Neural crest cell (in vitro differentiated cells): Measurements from ENCODE around the gene TAF4. TPM values are rescaled to one million over a fixed set of nuclear protein-coding genes. Genes with fewer than 3 reads are reported as not detected.
"Not testable (repeated sequence)": the region's sequence is repeated elsewhere in the genome, so short reads cannot be mapped to it uniquely, and the experiment has no call there.

Experiments
- DNase-seq: peaks from one replicate; pipeline ENCODE4 v3.0.0; 2021; ENCODE audit warnings: low read depth, mixed read lengths, low spot score
- H3K27ac Mint-ChIP-seq: one replicate; pipeline ENCODE4 v1.8.0; 2021; ENCODE audit warnings: mild to moderate bottlenecking, mixed read lengths; ENCODE audit not compliant: unreplicated experiment
- H3K27me3 Mint-ChIP-seq: 2 replicates; pipeline ENCODE4 v1.8.0; 2021; ENCODE audit warnings: low read depth, mild to moderate bottlenecking, mixed read lengths
- H3K36me3 Mint-ChIP-seq: 2 replicates; pipeline ENCODE4 v1.8.0; 2021; ENCODE audit warnings: low read depth, mild to moderate bottlenecking, mixed read lengths
- H3K4me1 Mint-ChIP-seq: 2 replicates; pipeline ENCODE4 v1.8.0; 2021; ENCODE audit warnings: mixed read lengths
- H3K4me3 Mint-ChIP-seq: one replicate; pipeline ENCODE4 v1.8.0; 2021; ENCODE audit warnings: mild to moderate bottlenecking, mixed read lengths
- H3K9me3 Mint-ChIP-seq: 2 replicates; pipeline ENCODE4 v1.8.0; 2021; ENCODE audit warnings: mixed read lengths
- CTCF ChIP-seq: fragments of 200-600 bp; sonication (generic); conservative IDR thresholded peaks from 2 replicates; pipeline ENCODE4 v1.5.0; 2021; ENCODE audit warnings: antibody characterized with exemption, mild to moderate bottlenecking
- total RNA-seq: library from RNA; stranded (reverse); gene quantifications from 2 replicates; pipeline ENCODE4 v1.2.1, GENCODE V29; 2021

Gene TAF4
- total RNA-seq, 1 donor from 2014 or later = 33.6 TPM

DNA sequence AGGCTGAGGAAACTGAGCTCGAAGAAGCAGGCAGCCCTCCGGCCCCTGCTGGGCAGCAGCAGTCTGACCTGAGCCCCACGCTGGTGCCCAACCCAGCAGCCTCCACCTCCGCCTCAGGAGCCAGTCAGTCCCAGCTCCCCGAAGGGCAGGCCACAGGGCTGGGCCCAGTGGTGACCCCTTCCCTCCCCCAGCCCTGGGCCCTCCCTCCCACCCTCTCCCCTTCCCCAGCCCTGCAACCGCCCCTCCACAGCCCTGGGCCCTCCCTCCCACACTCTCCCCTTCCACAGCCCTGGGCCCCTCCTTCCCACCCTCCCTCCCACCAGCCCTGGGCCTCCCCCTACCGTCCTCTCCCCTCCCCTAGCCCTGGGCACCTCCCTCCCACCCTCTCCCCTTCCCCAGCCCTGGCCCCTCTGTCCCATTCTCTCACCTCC, 115.0 kb downstream of the TAF4 start:
- no peak for DNase-seq
- H3K9me3 Mint-ChIP-seq = no peaks in the 10 kb centered on the region
- peaks cover 7% of the 10 kb centered on the region for H3K4me1 Mint-ChIP-seq
- H3K27ac Mint-ChIP-seq = no peak overlapping the region
- no peaks in the 10 kb centered on the region for H3K36me3 Mint-ChIP-seq
- no peak for TF ChIP-seq CTCF
- peaks cover 13% of the 10 kb centered on the region for H3K27me3 Mint-ChIP-seq
- no peak overlapping the region for H3K4me3 Mint-ChIP-seq

- H3K4me1 Mint-ChIP-seq = peaks cover 7% of the 10 kb centered on the region
- H3K27ac Mint-ChIP-seq = no peak overlapping the region
- no peak overlapping the region for H3K4me3 Mint-ChIP-seq
- no peak for TF ChIP-seq CTCF
- H3K36me3 Mint-ChIP-seq = no peaks in the 10 kb centered on the region
- no peak for DNase-seq
- no peaks in the 10 kb centered on the region for H3K9me3 Mint-ChIP-seq
- H3K27me3 Mint-ChIP-seq = peaks cover 7% of the 10 kb centered on the region
These were observed 115.7 kb downstream of the TAF4 start for GRCh38 chr20:61949714-61950640.

- Mint-ChIP-seq H3K27me3 (peaks cover under 1% of the 10 kb centered on the region), H3K4me3 (no peak overlapping the region), H3K9me3 (no peaks in the 10 kb centered on the region), H3K27ac (no peak overlapping the region), H3K4me1 (peaks cover 7% of the 10 kb centered on the region), H3K36me3 (no peaks in the 10 kb centered on the region)
- no peak for DNase-seq
- no peak for TF ChIP-seq CTCF
These were observed 116.3 kb downstream of the TAF4 start for GRCh38 chr20:61949363-61949713.

GRCh38 chr20:61948586-61949362, 116.9 kb downstream of the TAF4 start:
- no peak overlapping the region for H3K4me3 Mint-ChIP-seq
- H3K9me3 Mint-ChIP-seq = no peaks in the 10 kb centered on the region
- no peaks in the 10 kb centered on the region for H3K36me3 Mint-ChIP-seq
- no peak for DNase-seq
- H3K4me1 Mint-ChIP-seq = peaks cover 7% of the 10 kb centered on the region
- H3K27me3 Mint-ChIP-seq = no peaks in the 10 kb centered on the region
- no peak for TF ChIP-seq CTCF
- no peak overlapping the region for H3K27ac Mint-ChIP-seq

GRCh38 chr20:61948056-61948455, 117.6 kb downstream of the TAF4 start:
- not testable (repeated sequence) for DNase-seq, H3K27me3 Mint-ChIP-seq, H3K4me1 Mint-ChIP-seq, H3K27ac Mint-ChIP-seq, H3K36me3 Mint-ChIP-seq, H3K4me3 Mint-ChIP-seq, H3K9me3 Mint-ChIP-seq

DNA sequence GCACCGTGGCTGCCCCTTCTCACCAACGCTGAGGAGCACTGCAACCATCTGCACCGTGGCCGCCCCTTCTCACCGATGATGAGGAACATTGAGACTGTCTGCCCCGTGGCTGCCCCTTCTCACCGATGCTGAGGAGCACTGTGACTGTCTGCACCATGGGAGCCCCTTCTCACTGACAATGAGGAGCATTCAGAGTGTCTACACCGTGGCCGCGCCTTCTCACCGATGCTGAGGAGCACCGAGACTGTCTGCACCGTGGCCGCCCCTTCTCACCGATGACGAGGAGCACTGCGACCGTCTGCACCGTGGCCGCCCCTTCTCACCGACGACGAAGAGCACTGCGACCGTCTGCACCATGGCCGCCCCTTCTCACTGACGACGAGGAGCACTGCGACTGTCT, 120.2 kb downstream of the TAF4 start:
- H3K4me3 Mint-ChIP-seq, H3K36me3 Mint-ChIP-seq, H3K4me1 Mint-ChIP-seq, H3K27ac Mint-ChIP-seq, H3K27me3 Mint-ChIP-seq, DNase-seq, H3K9me3 Mint-ChIP-seq: not testable (repeated sequence)

GRCh38 chr20:61944967-61945366, 120.7 kb downstream of the TAF4 start:
- not testable (repeated sequence) for H3K27ac Mint-ChIP-seq, H3K36me3 Mint-ChIP-seq, H3K4me1 Mint-ChIP-seq, H3K4me3 Mint-ChIP-seq, H3K27me3 Mint-ChIP-seq, DNase-seq, H3K9me3 Mint-ChIP-seq
